Karpas-422 (cell line): ENCODE measurements around the gene DGKQ. TPM values are rescaled to one million over a fixed set of nuclear protein-coding genes. Genes with fewer than 3 reads are reported as not detected.

Experiments used
- DNase-seq: peaks from one replicate; pipeline ENCODE4 v3.0.0-alpha.2; 2015
- H2AFZ ChIP-seq: fragments of 200-600 bp; sonication (generic); 2 replicates; pipeline ENCODE4 v1.6.1; 2014; ENCODE audit warnings: antibody characterized with exemption, low read length, mixed read lengths
- H3K27ac ChIP-seq: fragments of 200-600 bp; sonication (generic); 2 replicates; pipeline ENCODE4 v1.5.1; 2014; ENCODE audit warnings: mild to moderate bottlenecking, low read length, moderate library complexity
- H3K27me3 ChIP-seq: fragments of 200-600 bp; sonication (generic); 2 replicates; pipeline ENCODE4 v1.6.1; 2014; ENCODE audit warnings: low read length, mixed read lengths
- H3K36me3 ChIP-seq: fragments of 200-600 bp; sonication (generic); 2 replicates; pipeline ENCODE4 v1.6.1; 2014; ENCODE audit warnings: low read length, mixed read lengths; ENCODE audit not compliant: insufficient read depth
- H3K4me1 ChIP-seq: fragments of 200-600 bp; sonication (generic); 2 replicates; pipeline ENCODE4 v1.6.1; 2014; ENCODE audit warnings: mild to moderate bottlenecking, low read length, mixed read lengths
- H3K4me2 ChIP-seq: fragments of 200-600 bp; sonication (generic); 2 replicates; pipeline ENCODE4 v1.6.1; 2014; ENCODE audit warnings: low read length, low read depth, mild to moderate bottlenecking; ENCODE audit not compliant: poor library complexity, severe bottlenecking
- H3K4me3 ChIP-seq: fragments of 200-600 bp; sonication (generic); 2 replicates; pipeline ENCODE4 v1.5.1; 2014; ENCODE audit warnings: mild to moderate bottlenecking, antibody characterized with exemption, low read length, mixed read lengths
- H3K79me2 ChIP-seq: fragments of 200-600 bp; sonication (generic); 2 replicates; pipeline ENCODE4 v1.6.1; 2014; ENCODE audit warnings: mild to moderate bottlenecking, low read length, mixed read lengths
- H3K9ac ChIP-seq: fragments of 200-600 bp; sonication (generic); 2 replicates; pipeline ENCODE4 v1.6.0; 2014; ENCODE audit warnings: low read length
- H3K9me2 ChIP-seq: fragments of 200-600 bp; sonication (generic), shearing (Covaris generic); replicated peaks from 2 replicates; pipeline ENCODE4 v1.6.0; 2014; ENCODE audit warnings: mild to moderate bottlenecking, low read length, moderate library complexity; ENCODE audit not compliant: insufficient read depth
- H3K9me3 ChIP-seq: fragments of 300-700, 200-600 bp; sonication (generic); 2 replicates; pipeline ENCODE4 v1.6.1; 2014; ENCODE audit warnings: low read length, mixed read lengths
- H4K20me1 ChIP-seq: fragments of 200-600 bp; sonication (generic); 2 replicates; pipeline ENCODE4 v1.6.1; 2014; ENCODE audit warnings: mild to moderate bottlenecking, antibody characterized with exemption, low read length, low read depth; ENCODE audit not compliant: insufficient read depth
- total RNA-seq: library from RNA; depleted of rRNA; stranded (reverse); fragments of >200 nt; shearing (Covaris generic); gene quantifications from 2 replicates; pipeline ENCODE4 v1.2.3, GENCODE V29; 2014; ENCODE audit warnings: low replicate concordance

DGKQ gene
- total RNA-seq, 1 experiment from 2014 or later, result 5.8 TPM

DNA sequence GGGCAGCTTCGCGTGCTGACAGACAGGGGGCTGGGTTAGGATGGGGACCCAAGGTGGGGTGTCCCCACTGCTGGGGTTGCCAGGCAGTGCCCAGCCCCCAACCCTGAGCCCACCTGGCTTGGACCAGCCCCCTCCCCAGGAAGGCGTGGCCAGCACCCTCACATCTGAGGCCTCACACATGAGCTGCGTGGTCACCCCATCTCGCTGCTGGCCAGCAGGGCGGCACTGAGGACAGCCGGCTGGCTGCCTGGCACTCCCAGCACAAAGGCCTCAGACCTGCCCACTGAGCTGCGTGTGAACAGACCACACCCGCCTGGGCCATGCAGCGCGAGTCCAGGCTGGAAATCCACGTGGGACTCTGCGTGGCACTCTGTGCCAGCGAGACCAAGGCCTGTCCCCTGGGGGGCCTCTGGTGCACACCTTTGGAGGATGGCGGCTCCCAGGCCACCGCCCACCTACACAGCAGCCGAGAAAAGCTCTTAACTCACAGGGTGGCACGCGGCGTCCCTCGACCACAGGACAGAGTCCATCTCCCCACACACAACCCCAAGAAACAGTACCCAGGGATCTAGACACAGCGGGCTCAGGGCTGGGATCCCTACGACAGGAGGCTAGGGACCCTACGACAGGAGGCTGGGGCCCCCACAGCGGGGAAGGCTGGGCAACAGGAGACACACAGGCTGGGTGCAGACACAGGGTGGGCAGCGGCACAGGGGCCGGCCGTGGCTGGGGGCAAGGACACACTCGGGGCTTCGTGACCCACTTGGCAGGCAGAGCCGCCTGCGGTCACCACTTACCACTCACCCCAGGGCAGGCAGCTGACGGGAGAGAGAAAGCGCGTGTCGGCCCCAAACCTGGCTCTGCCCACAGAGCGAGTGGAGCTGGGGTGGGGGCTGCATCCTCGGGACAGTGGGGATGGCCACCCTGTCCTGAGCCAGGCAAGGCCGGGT lies 9.8 kb downstream of the DGKQ start:
- Histone ChIP-seq H3K36me3 (no peaks in the 10 kb centered on the region), H3K9ac (no peak overlapping the region)
- DNase-seq, result no peak

DNA sequence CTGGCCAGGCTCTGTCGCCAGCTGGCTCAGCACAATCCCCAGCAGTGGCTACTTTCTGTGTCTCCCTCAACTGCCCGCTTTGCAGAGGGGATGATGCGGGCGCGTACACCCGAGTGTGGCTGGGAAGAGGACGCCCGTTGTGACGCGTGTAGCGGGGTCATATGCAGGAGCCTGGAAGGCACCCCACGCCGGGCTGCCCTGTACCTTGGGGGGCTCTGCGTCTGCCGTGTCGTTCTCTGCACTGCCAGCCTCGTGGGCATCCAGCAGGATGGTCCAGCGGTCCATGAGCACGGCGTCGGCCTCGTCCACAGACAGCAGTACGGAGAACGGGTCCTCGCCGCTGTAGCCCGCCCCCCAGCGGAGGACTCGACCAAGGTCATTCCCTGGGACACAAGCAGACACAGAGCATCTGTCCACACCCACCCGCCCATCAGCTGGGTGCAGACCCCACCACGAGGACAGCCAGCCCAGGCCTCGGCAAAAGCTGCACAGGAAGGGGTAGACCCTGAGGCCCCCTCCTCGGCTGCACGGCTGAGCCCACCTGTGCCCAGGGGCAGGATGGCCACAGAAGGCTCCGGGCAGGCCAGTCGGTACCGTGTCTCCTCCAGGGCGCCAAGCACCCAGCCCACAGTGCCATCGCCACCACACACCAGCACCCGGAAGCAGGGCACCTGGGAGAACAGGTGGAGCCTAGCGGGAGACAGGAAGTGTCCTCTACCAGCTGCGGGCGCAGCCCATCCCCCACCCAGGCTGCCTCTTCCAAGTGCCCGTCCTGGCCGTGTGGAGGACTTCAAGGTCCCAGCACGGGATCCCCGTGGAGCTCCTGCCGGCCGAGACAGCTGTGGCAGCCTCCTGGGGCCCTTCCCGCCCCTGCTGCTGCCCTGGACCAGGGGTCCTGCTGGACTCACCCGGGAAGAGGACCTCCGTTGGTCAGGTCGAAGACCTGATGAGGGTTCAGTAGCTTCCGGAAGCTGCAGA lies 10.8 kb downstream of the DGKQ start:
- H3K27ac ChIP-seq, result no peak overlapping the region
- no peaks in the 10 kb centered on the region for H3K79me2 ChIP-seq
- DNase-seq, result no peak
- no peaks in the 10 kb centered on the region for H3K9me2 ChIP-seq
- no peak overlapping the region for H3K4me3 ChIP-seq
- no peaks in the 10 kb centered on the region for H3K4me1 ChIP-seq
- no peak overlapping the region for H3K9ac ChIP-seq
- no peaks in the 10 kb centered on the region for H3K36me3 ChIP-seq
- H4K20me1 ChIP-seq, result no peaks in the 10 kb centered on the region
- H3K9me3 ChIP-seq, result no peaks in the 10 kb centered on the region
- H3K4me2 ChIP-seq, result no peak overlapping the region
- H3K27me3 ChIP-seq, result no peaks in the 10 kb centered on the region
- no peak overlapping the region for H2AFZ ChIP-seq

More for the DNA sequence above, 9.8 kb downstream of the DGKQ start:
- H3K4me1 ChIP-seq, result no peaks in the 10 kb centered on the region
- no peaks in the 10 kb centered on the region for H3K79me2 ChIP-seq
- H4K20me1 ChIP-seq, result no peaks in the 10 kb centered on the region
- H3K4me3 ChIP-seq, result no peak overlapping the region
- H2AFZ ChIP-seq, result no peak overlapping the region
- no peak overlapping the region for H3K27ac ChIP-seq
- no peak overlapping the region for H3K4me2 ChIP-seq
- no peaks in the 10 kb centered on the region for H3K9me3 ChIP-seq
- H3K27me3 ChIP-seq, result no peaks in the 10 kb centered on the region
- H3K9me2 ChIP-seq, result no peaks in the 10 kb centered on the region

DNA sequence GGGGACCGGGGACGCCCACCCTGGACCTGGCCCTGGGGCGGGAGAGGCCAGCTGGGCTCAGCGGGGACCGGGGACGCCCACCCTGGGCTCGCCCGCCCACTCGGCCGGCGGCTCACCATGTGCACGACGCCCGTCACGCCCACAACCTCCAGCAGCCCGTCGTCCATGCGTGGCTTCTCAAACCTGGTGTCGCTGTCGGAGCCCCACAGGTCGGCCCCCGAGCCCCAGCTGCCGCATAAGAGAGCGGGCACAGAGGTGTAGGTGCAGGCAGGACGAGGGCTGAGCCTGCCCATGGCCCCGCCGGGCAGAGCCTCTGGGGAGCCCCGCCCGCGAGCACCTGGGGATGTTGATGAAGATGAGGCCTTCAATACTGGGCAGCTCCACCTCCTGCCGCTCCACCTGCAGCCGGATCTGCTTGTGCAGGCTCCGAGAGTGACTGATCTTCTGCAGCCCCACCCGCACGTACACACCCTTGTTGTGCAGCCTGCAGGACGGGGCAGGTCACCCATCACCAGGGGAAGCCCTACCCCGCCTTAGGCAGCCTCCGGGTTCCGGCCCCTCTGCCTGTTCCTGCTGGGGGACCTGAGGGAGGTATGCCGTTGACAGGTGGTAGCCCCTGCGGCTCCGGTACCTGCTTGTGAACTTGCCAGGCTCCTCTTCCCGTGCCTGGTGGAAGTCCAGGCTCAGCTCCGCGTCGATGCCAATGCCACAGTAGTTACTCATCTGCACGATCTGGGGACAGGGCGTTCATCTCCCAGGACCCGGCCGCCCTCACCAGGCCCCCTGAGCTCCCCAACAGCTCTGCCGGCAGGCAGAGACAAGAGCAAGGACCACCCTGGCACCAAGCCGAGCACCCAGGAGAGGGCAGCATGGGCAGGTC lies 11.8 kb downstream of the DGKQ start:
- no peaks in the 10 kb centered on the region for H3K36me3 ChIP-seq
- H3K27me3 ChIP-seq, result no peaks in the 10 kb centered on the region
- H3K79me2 ChIP-seq, result no peaks in the 10 kb centered on the region
- no peak overlapping the region for H2AFZ ChIP-seq
- no peaks in the 10 kb centered on the region for H3K4me1 ChIP-seq
- no peaks in the 10 kb centered on the region for H3K9me2 ChIP-seq
- no peak overlapping the region for H3K4me3 ChIP-seq
- H3K4me2 ChIP-seq, result no peak overlapping the region
- no peak for DNase-seq
- no peak overlapping the region for H3K27ac ChIP-seq
- H3K9ac ChIP-seq, result no peak overlapping the region
- H3K9me3 ChIP-seq, result no peaks in the 10 kb centered on the region
- H4K20me1 ChIP-seq, result no peaks in the 10 kb centered on the region

DNA sequence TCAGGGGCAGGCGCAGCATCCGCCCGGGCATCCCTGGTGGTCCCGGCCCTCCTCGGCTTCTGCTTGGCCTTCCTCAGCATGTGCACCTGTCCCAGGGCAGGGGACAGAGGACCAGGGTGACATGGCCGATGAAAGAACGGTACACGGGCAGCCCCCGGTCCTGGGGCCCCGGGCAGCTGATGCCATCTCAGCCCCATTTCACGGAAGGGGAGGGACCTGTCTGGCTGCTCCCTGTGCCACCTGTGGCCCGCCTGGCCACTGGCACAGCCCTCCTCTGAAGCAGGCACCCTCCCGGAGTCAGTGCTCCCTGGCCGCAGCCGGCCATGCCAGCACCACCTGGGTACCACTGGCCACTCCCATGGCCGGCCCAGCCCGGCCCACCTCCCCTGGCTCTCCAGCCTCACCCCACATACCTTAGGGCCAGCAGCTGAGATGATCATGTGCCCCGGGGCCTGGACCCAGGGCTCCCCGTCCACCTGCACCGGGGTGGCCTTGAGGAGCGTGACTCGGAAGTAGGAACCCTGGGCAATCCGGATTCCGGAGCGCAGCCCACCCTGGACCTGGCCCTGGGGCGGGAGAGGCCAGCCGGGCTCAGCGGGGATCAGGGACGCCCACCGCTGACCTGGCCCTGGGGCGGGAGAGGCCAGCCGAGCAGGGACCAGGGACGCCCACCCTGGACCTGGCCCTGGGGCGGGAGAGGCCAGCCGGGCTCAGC lies 12.6 kb downstream of the DGKQ start:
- no peaks in the 10 kb centered on the region for H4K20me1 ChIP-seq
- DNase-seq, result no peak
- H2AFZ ChIP-seq, result no peak overlapping the region
- H3K9ac ChIP-seq, result no peak overlapping the region
- no peaks in the 10 kb centered on the region for H3K79me2 ChIP-seq
- no peaks in the 10 kb centered on the region for H3K9me3 ChIP-seq
- H3K4me2 ChIP-seq, result no peak overlapping the region
- no peak overlapping the region for H3K27ac ChIP-seq
- H3K36me3 ChIP-seq, result no peaks in the 10 kb centered on the region
- no peaks in the 10 kb centered on the region for H3K4me1 ChIP-seq
- no peaks in the 10 kb centered on the region for H3K9me2 ChIP-seq
- no peaks in the 10 kb centered on the region for H3K27me3 ChIP-seq
- H3K4me3 ChIP-seq, result no peak overlapping the region

DNA sequence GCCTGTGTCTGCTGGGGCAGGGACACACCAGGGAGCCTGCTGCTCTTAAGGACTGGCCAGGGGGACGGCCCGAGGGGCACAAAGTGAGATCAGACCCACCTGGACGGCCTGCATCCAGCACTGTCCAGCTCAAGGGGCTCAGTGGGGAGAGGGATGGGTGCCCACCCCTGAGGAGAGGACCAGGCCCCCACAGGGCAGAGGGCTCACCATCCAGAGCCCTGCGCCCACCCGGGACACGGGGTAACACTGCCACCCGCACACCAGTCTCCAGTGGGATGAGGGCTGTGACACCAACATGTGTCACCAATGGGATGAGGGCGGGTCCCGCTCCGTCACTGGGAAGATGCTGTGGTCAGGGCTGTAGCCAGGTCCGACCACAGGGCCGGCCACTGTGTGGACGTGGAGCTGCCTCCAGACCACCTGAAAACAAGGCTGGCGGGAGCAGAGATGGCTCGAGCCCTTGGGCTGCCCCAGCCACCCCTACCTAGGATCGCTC lies 13.2 kb downstream of the DGKQ start:
- Histone ChIP-seq H3K9me3 (no peaks in the 10 kb centered on the region), H3K27me3 (no peaks in the 10 kb centered on the region), H3K4me2 (no peak overlapping the region), H3K27ac (no peak overlapping the region), H3K4me1 (no peaks in the 10 kb centered on the region), H3K36me3 (no peaks in the 10 kb centered on the region), H2AFZ (no peak overlapping the region), H3K4me3 (no peak overlapping the region), H3K79me2 (no peaks in the 10 kb centered on the region), H4K20me1 (no peaks in the 10 kb centered on the region), H3K9me2 (no peaks in the 10 kb centered on the region), H3K9ac (no peak overlapping the region)
- DNase-seq, result no peak

DNA sequence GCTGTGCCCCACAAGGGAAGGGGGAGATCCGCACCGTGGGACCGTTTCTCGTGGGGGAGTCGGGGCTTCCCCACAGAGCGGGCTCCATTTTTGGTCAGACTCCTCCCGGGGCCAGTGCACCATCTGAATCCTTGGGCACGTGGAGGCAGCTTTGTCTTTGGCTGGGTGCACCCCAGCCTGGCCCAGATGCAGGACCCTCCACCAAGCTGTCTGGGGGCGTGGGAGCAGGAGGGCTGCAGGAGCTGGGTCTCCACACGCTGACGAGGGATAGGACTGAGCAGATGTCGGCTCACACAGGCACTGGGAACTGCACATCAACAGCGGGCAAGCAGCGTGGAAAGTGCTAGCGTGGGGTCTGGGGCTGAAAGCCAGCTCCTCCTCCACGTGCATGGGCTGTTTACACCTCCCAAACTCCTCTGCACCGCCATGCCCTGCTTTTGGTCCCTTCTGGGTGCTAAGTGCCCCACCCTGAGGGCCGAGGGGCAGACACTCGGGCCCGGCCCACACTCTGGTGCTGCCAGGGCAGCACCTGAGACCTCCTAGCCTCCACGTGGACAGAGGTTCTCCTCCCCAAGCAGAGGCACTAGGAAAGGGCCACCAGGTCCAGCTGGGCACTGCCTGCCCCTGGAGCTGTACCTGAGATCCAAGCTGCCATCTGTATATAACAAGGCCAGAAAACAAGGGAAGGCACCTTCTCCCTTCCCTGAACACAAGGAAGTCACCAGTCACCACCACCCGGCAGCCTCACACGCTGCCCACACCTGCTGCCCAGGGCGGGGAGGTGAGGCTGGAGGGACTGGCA lies 13.8 kb downstream of the DGKQ start:
- Histone ChIP-seq H4K20me1 (no peaks in the 10 kb centered on the region), H3K4me1 (no peaks in the 10 kb centered on the region), H3K4me3 (no peak overlapping the region), H3K4me2 (no peak overlapping the region), H3K27me3 (no peaks in the 10 kb centered on the region), H3K79me2 (no peaks in the 10 kb centered on the region), H3K9me2 (no peaks in the 10 kb centered on the region), H3K9me3 (no peaks in the 10 kb centered on the region), H3K9ac (no peak overlapping the region), H3K36me3 (no peaks in the 10 kb centered on the region), H2AFZ (no peak overlapping the region), H3K27ac (no peak overlapping the region)
- no peak for DNase-seq
